GM12873 (cell line): Measurements from ENCODE around the gene NCEH1.

ENCODE experiments used
- CTCF ChIP-seq: IDR thresholded peaks from 2 replicates; pipeline ENCODE4 v1.5.1; 2012; ENCODE audit warnings: low read depth, mild to moderate bottlenecking, moderate library complexity, low read length, control low read depth; ENCODE audit not compliant: insufficient read depth; ENCODE audit errors: missing control alignments

NCEH1 gene

GRCh38 chr3:172622156-172622555 is 88.7 kb downstream of the NCEH1 start:
- TF ChIP-seq CTCF: no peak

- no peak for TF ChIP-seq CTCF
These were observed 92.9 kb downstream of the NCEH1 start for GRCh38 chr3:172617976-172618375.

- no peak for TF ChIP-seq CTCF
These were observed 93.7 kb downstream of the NCEH1 start for GRCh38 chr3:172617013-172617706.

GRCh38 chr3:172616031-172616461 is 94.8 kb downstream of the NCEH1 start:
- TF ChIP-seq CTCF: no peak

- no peak for TF ChIP-seq CTCF
These were observed 95.6 kb downstream of the NCEH1 start for GRCh38 chr3:172615296-172615695.

- no peak for TF ChIP-seq CTCF
These were observed 96.3 kb downstream of the NCEH1 start for GRCh38 chr3:172614340-172615274.

GRCh38 chr3:172613845-172614244 is 97.0 kb downstream of the NCEH1 start:
- no peak for TF ChIP-seq CTCF
